HCT116 (cell line): ENCODE results near the gene LHFPL4. TPM values are rescaled to one million over a fixed set of nuclear protein-coding genes. Genes with fewer than 3 reads are reported as not detected.

ENCODE experiments used
- ATAC-seq: fragments of 200-7000 bp; cut with Tn5 transposase; 2 replicates; pipeline ENCODE4 v1.9.1; 2020; ENCODE audit warnings: mild to moderate bottlenecking, moderate library complexity
- BruUV-seq: library from RNA; stranded (reverse); fragments of 400-500 nt; replicated peaks from 2 replicates; lab custom pipeline; 2021; lab: Mats Ljungman, UMichigan
- CTCF ChIA-PET: fragments of 300-600 bp; sonication (Branson Sonifier 250); formaldehyde crosslinking; loops from one replicate; lab custom pipeline; 2021; ENCODE audit warnings: antibody characterized with exemption; lab: Charles Lee
- POLR2A ChIA-PET: fragments of 300-600, 350-600 bp; sonication (Branson Sonifier 250); formaldehyde crosslinking; loops from one replicate; lab custom pipeline; 2021; ENCODE audit warnings: antibody characterized with exemption; lab: Charles Lee
- RAD21 ChIA-PET, 2 experiments: fragments of 300-600 bp; sonication (Branson Sonifier 250); formaldehyde crosslinking; loops; one replicate each; lab custom pipeline; 2023; ENCODE audit warnings: low total read pairs in 2 of 2; ENCODE audit not compliant: uncharacterized antibody in 2 of 2, unreplicated experiment in 2 of 2, low non-redundant PET in 1 of 2; lab: Charles Lee
- DNase-seq: peaks from one replicate; pipeline ENCODE4 v3.0.0-alpha.2; 2010; ENCODE audit warnings: low read depth, low spot score
- H2AFZ ChIP-seq: fragments of 200-600 bp; shearing (Covaris generic), sonication (generic); 2 replicates; pipeline ENCODE4 v1.6.1; 2017; ENCODE audit warnings: low read depth, mixed run types, mixed read lengths, antibody characterized with exemption, low read length; ENCODE audit not compliant: poor library complexity, severe bottlenecking
- H3K27ac ChIP-seq: 2 replicates; pipeline ENCODE4 v1.5.1; 2012; ENCODE audit warnings: low read depth, low read length
- H3K27me3 ChIP-seq: fragments of 200-600 bp; sonication (generic); 2 replicates; pipeline ENCODE4 v1.6.1; 2016; ENCODE audit warnings: mixed run types, low read length, mixed read lengths; ENCODE audit not compliant: insufficient read depth
- H3K36me3 ChIP-seq, 2 experiments: fragments of 200-500 bp in 1 of 2; fragments of 200-600 bp in 1 of 2; sonication (Bioruptor generic) in 1 of 2; sonication (generic) in 1 of 2; 2 replicates each; pipeline versions ENCODE4 v1.5.1 to v1.6.1; 2014 to 2016; ENCODE audit warnings: low read length in 2 of 2, inconsistent platforms in 1 of 2, mixed read lengths in 1 of 2, mixed run types in 1 of 2; ENCODE audit not compliant: insufficient read depth in 2 of 2, control insufficient read depth in 1 of 2
- H3K4me1 ChIP-seq, 2 experiments: fragments of 200-600 bp in 1 of 2; sonication (generic) in 1 of 2; 2 replicates each; pipeline versions ENCODE4 v1.5.1 to v1.6.1; 2012 to 2017; ENCODE audit warnings: low read length in 2 of 2, inconsistent platforms in 1 of 2, mild to moderate bottlenecking in 1 of 2, mixed read lengths in 1 of 2, mixed run types in 1 of 2, moderate library complexity in 1 of 2; ENCODE audit not compliant: insufficient read depth in 2 of 2, control insufficient read depth in 1 of 2
- H3K4me2 ChIP-seq: fragments of 200-600 bp; sonication (generic); 2 replicates; pipeline ENCODE4 v1.6.1; 2017; ENCODE audit warnings: mixed run types, low read length, mixed read lengths
- H3K4me3 ChIP-seq, 2 experiments: fragments of 200-600 bp in 1 of 2; sonication (generic) in 1 of 2; replicated peaks in 1 of 2; 2 replicates each; pipeline ENCODE4 v1.5.1; 2011 to 2016; ENCODE audit warnings: low read length in 2 of 2, control low read depth in 1 of 2, low read depth in 1 of 2, mild to moderate bottlenecking in 1 of 2, mixed read lengths in 1 of 2, mixed run types in 1 of 2
- H3K79me2 ChIP-seq: fragments of 200-600 bp; sonication (generic); 2 replicates; pipeline ENCODE4 v1.6.1; 2017; ENCODE audit warnings: mild to moderate bottlenecking, mixed run types, low read length, moderate library complexity, mixed read lengths; ENCODE audit not compliant: insufficient read depth
- H3K9ac ChIP-seq: fragments of 200-600 bp; sonication (generic); 2 replicates; pipeline ENCODE4 v1.6.1; 2016; ENCODE audit warnings: low read length, mixed read lengths
- H3K9me2 ChIP-seq: fragments of 200-600 bp; sonication (generic), shearing (Covaris generic); 2 replicates; pipeline ENCODE4 v1.6.1; 2017; ENCODE audit warnings: mixed run types, mild to moderate bottlenecking, moderate library complexity; ENCODE audit not compliant: insufficient read depth
- H3K9me3 ChIP-seq, 2 experiments: fragments of 200-500 bp in 1 of 2; fragments of 200-600 bp in 1 of 2; sonication (Bioruptor generic) in 1 of 2; sonication (generic) in 1 of 2; 2 replicates each; pipeline ENCODE4 v1.6.1; 2014 to 2017; ENCODE audit warnings: low read length in 2 of 2, mixed read lengths in 2 of 2, inconsistent platforms in 1 of 2, low read depth in 1 of 2, mild to moderate bottlenecking in 1 of 2, mixed run types in 1 of 2, moderate library complexity in 1 of 2; ENCODE audit not compliant: control insufficient read depth in 1 of 2, insufficient read depth in 1 of 2
- H4K20me1 ChIP-seq: fragments of 200-600 bp; sonication (generic), shearing (Covaris generic); 2 replicates; pipeline ENCODE4 v1.6.1; 2017; ENCODE audit warnings: mixed run types, mild to moderate bottlenecking, moderate library complexity; ENCODE audit not compliant: insufficient read depth
- ATF3 ChIP-seq: IDR thresholded peaks from 2 replicates; pipeline ENCODE4 v1.6.1; 2012
- CBX3 ChIP-seq: IDR thresholded peaks from 2 replicates; pipeline ENCODE4 v1.6.1; 2012; ENCODE audit warnings: low read depth
- CEBPB ChIP-seq: IDR thresholded peaks from 2 replicates; pipeline ENCODE4 v1.6.1; 2012; ENCODE audit warnings: low read depth
- CTCF ChIP-seq, 3 experiments: fragments of 200-600 bp in 1 of 3; sonication (generic) in 1 of 3; IDR thresholded peaks in 2 of 3; conservative IDR thresholded peaks in 1 of 3; 2 replicates each; pipeline ENCODE4 v1.5.1; 2012 to 2017; ENCODE audit warnings: low read depth in 2 of 3, low read length in 2 of 3, antibody characterized with exemption in 1 of 3, borderline replicate concordance in 1 of 3, control low read depth in 1 of 3, mild to moderate bottlenecking in 1 of 3, mixed read lengths in 1 of 3, mixed run types in 1 of 3, moderate library complexity in 1 of 3; ENCODE audit not compliant: insufficient read depth in 1 of 3
- EGR1 ChIP-seq: IDR thresholded peaks from 2 replicates; pipeline ENCODE4 v1.6.1; 2012; ENCODE audit warnings: low read depth
- ELF1 ChIP-seq: IDR thresholded peaks from 2 replicates; pipeline ENCODE4 v1.6.1; 2012; ENCODE audit warnings: low read depth, borderline replicate concordance
- EZH2phosphoT487 ChIP-seq: fragments of 200-600 bp; IDR thresholded peaks from 2 replicates; pipeline ENCODE4 v1.6.1; 2018; ENCODE audit warnings: antibody characterized with exemption, borderline replicate concordance
- FOSL1 ChIP-seq: IDR thresholded peaks from 2 replicates; pipeline ENCODE4 v1.6.1; 2012; ENCODE audit warnings: low read depth
- JUND ChIP-seq: IDR thresholded peaks from 2 replicates; pipeline ENCODE4 v1.6.1; 2012
- MAX ChIP-seq: IDR thresholded peaks from 2 replicates; pipeline ENCODE4 v1.6.1; 2012
- POLR2A ChIP-seq: IDR thresholded peaks from 2 replicates; pipeline ENCODE4 v1.7.0; 2011; ENCODE audit warnings: borderline replicate concordance; ENCODE audit not compliant: insufficient read depth, insufficient read length; ENCODE audit errors: extremely low read depth
- POLR2AphosphoS5 ChIP-seq: IDR thresholded peaks from 2 replicates; pipeline ENCODE4 v1.6.1; 2011; ENCODE audit warnings: mild to moderate bottlenecking, low read depth, low read length, moderate library complexity
- RAD21 ChIP-seq: IDR thresholded peaks from 2 replicates; pipeline ENCODE4 v1.6.1; 2012; ENCODE audit warnings: low read depth, mild to moderate bottlenecking
- REST ChIP-seq: IDR thresholded peaks from 2 replicates; pipeline ENCODE4 v1.6.1; 2012; ENCODE audit warnings: low read depth
- SIN3A ChIP-seq: IDR thresholded peaks from 2 replicates; pipeline ENCODE4 v1.6.1; 2012; ENCODE audit warnings: low read depth
- SP1 ChIP-seq: IDR thresholded peaks from 2 replicates; pipeline ENCODE4 v1.6.1; 2012; ENCODE audit warnings: low read depth
- SRF ChIP-seq: IDR thresholded peaks from 2 replicates; pipeline ENCODE4 v1.6.1; 2012; ENCODE audit warnings: low read depth
- ZBTB33 ChIP-seq: IDR thresholded peaks from 2 replicates; pipeline ENCODE4 v1.6.1; 2011; ENCODE audit warnings: mild to moderate bottlenecking, low read length, moderate library complexity; ENCODE audit not compliant: insufficient replicate concordance; ENCODE audit errors: extremely low read depth
- ZFX ChIP-seq: fragments of 450-650 bp; IDR thresholded peaks from 2 replicates; pipeline ENCODE4 v1.6.1; 2017
- ZNF274 ChIP-seq: fragments of 200-500 bp; sonication (Bioruptor generic); IDR thresholded peaks from 2 replicates; pipeline ENCODE4 v1.6.1; 2014; ENCODE audit warnings: mild to moderate bottlenecking, low read depth, low read length, inconsistent platforms
- intact Hi-C: fragments of 100-400 bp; cut with micrococcal nuclease; formaldehyde crosslinking; loops from 2 replicates; pipeline ENCODE4 v1.10.0; 2022
- total RNA-seq: library from RNA; stranded (reverse); gene quantifications from one replicate; pipeline ENCODE4 v1.2.1, GENCODE V29; 2021; ENCODE audit not compliant: unreplicated experiment

The LHFPL4 gene
- total RNA-seq, 1 experiment from 2014 or later: not detected

- peak; percentile 20; the same call in 1 of the 2 replicates for ATAC-seq
- H3K9me3 ChIP-seq: no peaks in the 10 kb centered on the region
- H3K79me2 ChIP-seq: no peaks in the 10 kb centered on the region
- TF ChIP-seq SIN3A: no peak
- no peak for TF ChIP-seq JUND
- no peak for TF ChIP-seq CEBPB
- no peak for TF ChIP-seq REST
- TF ChIP-seq RAD21: no peak
- TF ChIP-seq SRF: no peak
- no peak for TF ChIP-seq EGR1
- TF ChIP-seq MAX: no peak
- TF ChIP-seq CBX3: no peak
- no peak for TF ChIP-seq FOSL1
- no peak for TF ChIP-seq ZNF274
- TF ChIP-seq ZFX: no peak
- TF ChIP-seq ELF1: no peak
- TF ChIP-seq SP1: no peak
- no peak for TF ChIP-seq ATF3
- TF ChIP-seq CTCF (IDR thresholded peaks at IDR 0.05 in 2 of 3, conservative IDR thresholded peaks at IDR 0.05 in 1 of 3; ENCODE audit: borderline replicate concordance in 1 of 3, insufficient read depth in 1 of 3, low read depth in 2 of 3, low read length in 2 of 3): no peak
- no peak for TF ChIP-seq POLR2A
- no peak for TF ChIP-seq EZH2phosphoT487
- no peak for TF ChIP-seq POLR2AphosphoS5
- TF ChIP-seq ZBTB33: no peak
- intact Hi-C loops: no loop called here
- H3K9ac ChIP-seq: no peak overlapping the region
- no peak overlapping the region for H3K4me2 ChIP-seq
- H3K9me2 ChIP-seq: no peaks in the 10 kb centered on the region
- DNase-seq: no peak
- H4K20me1 ChIP-seq: no peaks in the 10 kb centered on the region
- H2AFZ ChIP-seq: no peak overlapping the region
- H3K4me1 ChIP-seq: no peaks in the 10 kb centered on the region
- no peak overlapping the region for H3K27ac ChIP-seq
- no peaks in the 10 kb centered on the region for H3K36me3 ChIP-seq
- BruUV-seq: no TSS peak
- H3K27me3 ChIP-seq: peaks cover 23% of the 10 kb centered on the region
- ChIA-PET RAD21 (no interaction called here), CTCF (no interaction called here), POLR2A (no interaction called here)
- no peak overlapping the region for H3K4me3 ChIP-seq
Observed at GRCh38 chr3:9553948-9554513, 409 bp upstream of the LHFPL4 start.
